ENCODE measurements around the gene DLG2.

The DLG2 gene

GRCh38 chr11:85589373-85589772 lies 37.8 kb downstream of the DLG2 start:
- Histone ChIP-seq H3K4me3 (no peak overlapping the region), H3K27ac (no peak overlapping the region)

- H3K4me3 ChIP-seq: no peak overlapping the region
- no peak overlapping the region for H3K27ac ChIP-seq
These were observed 45.0 kb downstream of the DLG2 start for GRCh38 chr11:85582111-85582510.

- Histone ChIP-seq H3K27ac (no peak overlapping the region), H3K4me3 (no peak overlapping the region)
These were observed 51.8 kb downstream of the DLG2 start for GRCh38 chr11:85575388-85575787.

- H3K4me3 ChIP-seq: no peak overlapping the region
- no peak overlapping the region for H3K27ac ChIP-seq
These were observed 55.1 kb downstream of the DLG2 start for GRCh38 chr11:85572056-85572455.

- H3K4me3 ChIP-seq: no peak overlapping the region
- H3K27ac ChIP-seq: no peak overlapping the region
These were observed 57.6 kb downstream of the DLG2 start for GRCh38 chr11:85569525-85569924.

DNA sequence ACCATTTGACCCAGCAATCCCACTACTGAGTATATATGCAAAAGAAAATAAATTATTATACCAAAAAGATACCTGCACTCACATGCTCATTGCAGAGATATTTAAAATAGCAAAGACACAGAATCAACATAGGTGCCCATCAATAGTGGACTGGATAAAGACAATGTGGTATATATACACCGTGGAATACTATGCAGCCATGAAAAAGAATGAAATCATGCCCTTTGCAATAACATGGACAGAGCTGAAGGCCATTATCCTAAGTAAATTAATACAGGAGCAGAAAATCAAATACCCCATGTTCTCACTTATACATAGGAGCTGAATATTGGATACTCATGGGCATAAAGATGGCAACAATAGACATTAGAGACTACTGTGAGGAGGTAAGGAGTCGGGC lies 68.7 kb downstream of the DLG2 start:
- no peak overlapping the region for H3K4me3 ChIP-seq
- no peak overlapping the region for H3K27ac ChIP-seq

GRCh38 chr11:85551881-85552280 lies 75.3 kb downstream of the DLG2 start:
- Histone ChIP-seq H3K4me3 (no peak overlapping the region), H3K27ac (no peak overlapping the region)

DNA sequence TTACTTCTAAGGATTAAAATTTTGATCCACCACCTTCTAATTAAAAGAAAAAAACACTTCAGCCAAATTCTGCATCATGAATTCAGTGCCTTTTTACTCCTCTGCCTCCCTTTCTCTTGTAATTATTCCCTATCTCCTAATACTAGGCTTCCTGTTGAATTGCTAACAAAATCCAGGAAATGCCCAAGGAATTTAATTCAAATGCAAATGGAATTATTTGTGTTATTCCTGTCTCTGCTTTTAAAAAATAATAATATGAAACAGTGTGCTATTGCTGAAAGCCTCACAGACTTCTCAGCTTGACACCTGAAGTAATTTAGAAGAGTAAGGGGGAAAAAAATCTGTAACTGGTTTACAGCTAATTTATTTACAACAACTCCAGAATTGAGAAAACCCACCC lies 85.5 kb downstream of the DLG2 start:
- H3K27ac ChIP-seq: no peak overlapping the region
- no peak overlapping the region for H3K4me3 ChIP-seq

GRCh38 chr11:85540635-85541205 lies 86.4 kb downstream of the DLG2 start:
- Histone ChIP-seq H3K4me3 (no peak overlapping the region), H3K27ac (no peak overlapping the region)

GRCh38 chr11:85540181-85540580 lies 87.0 kb downstream of the DLG2 start:
- Histone ChIP-seq H3K27ac (no peak overlapping the region), H3K4me3 (no peak overlapping the region)

- H3K27ac ChIP-seq: no peak overlapping the region
These were observed 87.4 kb downstream of the DLG2 start for GRCh38 chr11:85539740-85540139.

DNA sequence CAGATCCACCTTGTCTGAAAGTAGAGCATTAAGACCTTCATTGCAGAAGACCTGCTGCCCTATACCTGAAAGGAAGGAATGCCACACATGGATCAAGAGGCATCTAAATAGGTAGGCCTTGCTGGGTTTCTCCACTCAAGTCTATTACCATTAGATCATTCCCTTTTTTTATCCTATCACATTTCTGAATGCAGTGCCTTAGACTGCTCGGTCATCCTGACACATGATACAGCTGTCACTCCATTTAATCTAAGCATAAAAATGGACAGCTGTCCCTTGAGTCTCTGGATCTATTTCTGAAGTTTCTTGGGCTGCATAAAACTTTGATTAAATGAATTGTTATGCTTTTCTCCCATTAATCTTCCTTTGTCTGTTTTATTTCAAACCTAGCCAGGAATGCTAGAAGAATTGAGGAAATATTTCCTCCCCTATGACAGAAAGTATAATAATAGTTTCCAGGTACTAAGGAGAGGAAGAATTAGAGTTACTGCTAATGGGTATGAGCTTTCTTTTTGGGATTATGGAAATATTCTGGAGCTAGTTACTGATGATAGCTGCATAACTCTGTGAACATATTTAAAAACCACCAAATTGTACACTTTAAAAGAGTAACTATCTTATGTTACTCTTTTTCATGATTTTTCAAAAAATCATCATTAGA lies 88.0 kb downstream of the DLG2 start:
- H3K27ac ChIP-seq: no peak overlapping the region
- no peak overlapping the region for H3K4me3 ChIP-seq

More at GRCh38 chr11:85539740-85540139, 87.4 kb downstream of the DLG2 start:
- H3K4me3 ChIP-seq: no peak overlapping the region

GRCh38 chr11:85536438-85536837 lies 90.7 kb downstream of the DLG2 start:
- no peak overlapping the region for H3K27ac ChIP-seq
- no peak overlapping the region for H3K4me3 ChIP-seq

- H3K27ac ChIP-seq: no peak overlapping the region
- no peak overlapping the region for H3K4me3 ChIP-seq
These were observed 92.3 kb downstream of the DLG2 start for GRCh38 chr11:85534806-85535205.

- Histone ChIP-seq H3K27ac (no peak overlapping the region), H3K4me3 (no peak overlapping the region)
These were observed 95.8 kb downstream of the DLG2 start for GRCh38 chr11:85531191-85531897.

DNA sequence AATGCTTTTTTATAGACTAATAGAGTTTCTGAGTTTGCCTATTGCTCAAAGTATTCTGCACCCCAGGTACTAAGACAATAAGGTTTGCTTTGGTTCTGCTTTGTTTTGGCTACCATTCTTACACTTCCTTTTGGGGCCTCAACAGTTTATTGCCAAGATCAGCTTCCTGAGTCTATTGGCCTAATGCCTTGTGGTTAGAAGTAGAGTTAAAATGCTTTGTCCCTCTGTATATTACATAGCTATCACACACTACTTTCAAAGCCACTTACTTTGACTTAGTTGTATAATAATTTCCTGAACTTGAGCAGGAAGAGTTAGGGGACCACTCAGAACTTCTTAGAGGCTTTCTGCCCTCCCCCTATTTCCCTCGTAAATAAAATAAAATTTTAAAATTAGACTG lies 96.5 kb downstream of the DLG2 start:
- Histone ChIP-seq H3K27ac (no peak overlapping the region), H3K4me3 (no peak overlapping the region)

DNA sequence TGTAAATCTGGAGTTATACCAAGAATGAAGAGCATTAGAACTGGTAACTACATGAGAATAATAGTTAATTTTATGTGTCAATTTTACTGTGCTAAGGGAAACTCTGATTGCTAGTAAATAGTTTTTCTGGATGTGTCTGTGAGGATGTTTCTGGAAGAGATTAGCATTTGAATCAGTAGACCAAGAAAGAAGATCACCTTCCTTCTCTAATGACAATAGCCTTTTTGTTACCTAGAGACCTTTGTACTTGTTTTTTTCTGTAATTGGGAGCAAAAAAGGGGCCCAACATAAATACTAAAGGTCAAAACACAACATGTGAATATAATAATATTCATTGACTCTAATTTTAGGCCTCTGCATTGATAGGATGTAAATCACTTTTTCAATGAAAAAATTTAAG lies 100.6 kb downstream of the DLG2 start:
- Histone ChIP-seq H3K27ac (no peak overlapping the region), H3K4me3 (no peak overlapping the region)

GRCh38 chr11:85525686-85526085 lies 101.5 kb downstream of the DLG2 start:
- no peak overlapping the region for H3K4me3 ChIP-seq
- no peak overlapping the region for H3K27ac ChIP-seq

GRCh38 chr11:85517272-85517671 lies 109.9 kb downstream of the DLG2 start:
- no peak overlapping the region for H3K4me3 ChIP-seq
- no peak overlapping the region for H3K27ac ChIP-seq

DNA sequence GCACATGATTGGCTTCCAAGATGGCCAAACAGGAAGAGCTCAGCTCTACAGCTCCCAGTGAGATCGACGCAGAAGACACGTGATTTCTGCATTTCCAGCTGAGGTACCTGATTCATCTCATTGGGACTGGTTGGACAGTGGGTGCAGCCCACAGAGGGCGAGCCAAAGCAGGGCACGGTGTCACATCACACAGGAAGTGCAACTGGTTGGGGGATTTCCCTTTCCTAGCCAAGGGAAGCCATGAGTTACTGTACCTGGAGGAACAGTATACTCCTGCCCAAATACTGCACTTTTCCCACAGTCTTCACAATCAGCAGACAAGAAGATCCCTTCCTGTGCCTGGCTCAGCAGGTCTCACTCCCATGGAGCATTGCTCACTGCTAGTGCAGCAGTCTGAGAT lies 131.2 kb downstream of the DLG2 start:
- no peak overlapping the region for H3K27ac ChIP-seq
- no peak overlapping the region for H3K4me3 ChIP-seq

- no peak overlapping the region for H3K4me3 ChIP-seq
- H3K27ac ChIP-seq: no peak overlapping the region
These were observed 132.7 kb downstream of the DLG2 start for GRCh38 chr11:85494396-85494795.

Data from skin epidermis (tissue), 12 donors.